OCI-LY3 (cell line): ENCODE measurements around the gene KL.

Experiments used
- EZH2phosphoT487 ChIP-seq: fragments of 200-600 bp; shearing (Covaris generic); IDR thresholded peaks from 2 replicates; pipeline ENCODE4 v1.6.1; 2018; ENCODE audit warnings: antibody characterized with exemption, mixed run types, low read depth
- TF ChIP-seq, protein P1 (sequence below): fragments of 200-600, 300-600 bp; sonication (generic); IDR thresholded peaks from 2 replicates; pipeline ENCODE4 v1.5.1; 2014; ENCODE audit warnings: antibody characterized with exemption, low read length, low read depth

DNA sequence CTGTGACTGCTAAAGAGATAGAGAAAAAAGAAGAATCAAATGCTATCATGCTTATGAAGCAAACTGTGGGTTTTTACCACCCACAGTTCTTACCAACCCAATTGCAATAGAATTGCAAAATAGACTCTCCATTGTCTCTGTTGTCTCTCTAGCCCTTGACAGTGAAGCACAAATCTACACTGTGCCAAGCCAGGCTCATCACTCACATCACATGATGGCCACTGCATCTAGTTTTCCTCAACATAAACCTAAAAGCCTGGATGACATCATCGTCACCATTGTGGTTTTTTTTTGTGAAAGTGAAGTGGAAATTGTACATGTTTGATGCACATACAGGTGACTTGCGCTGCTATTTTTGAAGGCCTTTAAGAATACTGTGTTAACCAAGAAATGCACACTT is 56.1 kb downstream of the KL start:
- TF ChIP-seq, protein P1, sequence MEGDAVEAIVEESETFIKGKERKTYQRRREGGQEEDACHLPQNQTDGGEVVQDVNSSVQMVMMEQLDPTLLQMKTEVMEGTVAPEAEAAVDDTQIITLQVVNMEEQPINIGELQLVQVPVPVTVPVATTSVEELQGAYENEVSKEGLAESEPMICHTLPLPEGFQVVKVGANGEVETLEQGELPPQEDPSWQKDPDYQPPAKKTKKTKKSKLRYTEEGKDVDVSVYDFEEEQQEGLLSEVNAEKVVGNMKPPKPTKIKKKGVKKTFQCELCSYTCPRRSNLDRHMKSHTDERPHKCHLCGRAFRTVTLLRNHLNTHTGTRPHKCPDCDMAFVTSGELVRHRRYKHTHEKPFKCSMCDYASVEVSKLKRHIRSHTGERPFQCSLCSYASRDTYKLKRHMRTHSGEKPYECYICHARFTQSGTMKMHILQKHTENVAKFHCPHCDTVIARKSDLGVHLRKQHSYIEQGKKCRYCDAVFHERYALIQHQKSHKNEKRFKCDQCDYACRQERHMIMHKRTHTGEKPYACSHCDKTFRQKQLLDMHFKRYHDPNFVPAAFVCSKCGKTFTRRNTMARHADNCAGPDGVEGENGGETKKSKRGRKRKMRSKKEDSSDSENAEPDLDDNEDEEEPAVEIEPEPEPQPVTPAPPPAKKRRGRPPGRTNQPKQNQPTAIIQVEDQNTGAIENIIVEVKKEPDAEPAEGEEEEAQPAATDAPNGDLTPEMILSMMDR = no peak
- TF ChIP-seq EZH2phosphoT487 = no peak
